Naive thymus-derived CD8-positive, alpha-beta T cell (primary cell): ENCODE measurements around the gene KIAA1671. TPM values are rescaled to one million over a fixed set of nuclear protein-coding genes. Genes with fewer than 3 reads are reported as not detected.

Experiments used
- ATAC-seq, 2 donors: fragments of 150-1000 bp; cut with Tn5 transposase in 1 of 2; sonication (Bioruptor Pico), chemical (Tn5 transposase) in 1 of 2; 1 replicate in 1 of 2; 2 replicates in 1 of 2; pipeline ENCODE4 v1.10.0; 2021; ENCODE audit warnings: mild to moderate bottlenecking in 2 of 2, moderate library complexity in 2 of 2
- POLR2A ChIA-PET: fragments of 350-600 bp; sonication (Branson Sonifier 250); formaldehyde crosslinking; loops from one replicate; lab custom pipeline; 2021; ENCODE audit warnings: antibody characterized with exemption; lab: Charles Lee
- DNase-seq, 10 donors: peaks; one replicate each; pipeline versions ENCODE4 v3.0.0 to v3.0.0-alpha.2; 2020 to 2022
- H3K27ac Mint-ChIP-seq, 10 donors: one replicate each; pipeline ENCODE4 v1.8.0; 2020 to 2022; ENCODE audit warnings: mild to moderate bottlenecking in 10 of 10, mixed read lengths in 10 of 10, moderate library complexity in 4 of 10, inconsistent platforms in 1 of 10
- H3K27me3 Mint-ChIP-seq, 5 donors: one replicate each; pipeline ENCODE4 v1.8.0; 2021 to 2022; ENCODE audit warnings: mixed read lengths in 5 of 5
- H3K36me3 Mint-ChIP-seq, 3 donors: one replicate each; pipeline ENCODE4 v1.8.0; 2020 to 2022; ENCODE audit warnings: mixed read lengths in 3 of 3, mild to moderate bottlenecking in 2 of 3, inconsistent platforms in 1 of 3
- H3K4me1 Mint-ChIP-seq, 4 donors: one replicate each; pipeline ENCODE4 v1.8.0; 2021 to 2022; ENCODE audit warnings: mixed read lengths in 4 of 4
- H3K4me3 Mint-ChIP-seq, 10 donors: one replicate each; pipeline ENCODE4 v1.8.0; 2020 to 2022; ENCODE audit warnings: mild to moderate bottlenecking in 10 of 10, mixed read lengths in 10 of 10, moderate library complexity in 6 of 10, inconsistent platforms in 1 of 10
- H3K9me3 Mint-ChIP-seq, 9 donors: one replicate each; pipeline ENCODE4 v1.8.0; 2020 to 2022; ENCODE audit warnings: mixed read lengths in 9 of 9, mild to moderate bottlenecking in 3 of 9, inconsistent platforms in 1 of 9, moderate library complexity in 1 of 9
- polyA plus RNA-seq, 3 donors: library from polyadenylated mRNA; unstranded; fragments of 300-500 nt; fragmentation: Illumina TruSeq; gene quantifications; one replicate each; pipeline ENCODE4 v1.2.3, GENCODE V29; 2021
- total RNA-seq, 8 experiments: library from RNA in 2 of 8; stranded (reverse) in 2 of 8; gene quantifications; one replicate each; pipeline ENCODE4 v1.2.3 and lab custom pipeline; 2021 to 2026

The KIAA1671 gene
- total and polyA plus RNA-seq, 5 experiments from 2014 or later = 0.33 to 5.2 (median 2.7) TPM

GRCh38 chr22:25012741-25013143 is 60.2 kb downstream of the KIAA1671 start:
- no peaks in the 10 kb centered on the region for H3K36me3 Mint-ChIP-seq
- H3K27me3 Mint-ChIP-seq = peaks cover 0 to 5% (median 0%) of the 10 kb centered on the region in 5 donors
- no peak for DNase-seq
- no peak for ATAC-seq
- no peaks in the 10 kb centered on the region for H3K9me3 Mint-ChIP-seq
- POLR2A ChIA-PET = no interaction called here
- no peak overlapping the region for H3K27ac Mint-ChIP-seq
- no peak overlapping the region for H3K4me3 Mint-ChIP-seq
- no peaks in the 10 kb centered on the region for H3K4me1 Mint-ChIP-seq

GRCh38 chr22:25013607-25014006 is 61.1 kb downstream of the KIAA1671 start:
- no peak overlapping the region for H3K4me3 Mint-ChIP-seq
- peaks cover 0 to 7% (median 3%) of the 10 kb centered on the region in 5 donors for H3K27me3 Mint-ChIP-seq
- H3K36me3 Mint-ChIP-seq = no peaks in the 10 kb centered on the region
- no peak for ATAC-seq
- H3K4me1 Mint-ChIP-seq = no peaks in the 10 kb centered on the region
- POLR2A ChIA-PET = no interaction called here
- DNase-seq = no peak
- no peak overlapping the region for H3K27ac Mint-ChIP-seq
- H3K9me3 Mint-ChIP-seq = no peaks in the 10 kb centered on the region

GRCh38 chr22:25014896-25015755 is 62.6 kb downstream of the KIAA1671 start:
- Mint-ChIP-seq H3K27me3 (peaks cover 0 to 11% (median 7%) of the 10 kb centered on the region in 5 donors), H3K4me1 (no peaks in the 10 kb centered on the region), H3K36me3 (no peaks in the 10 kb centered on the region), H3K4me3 (no peak overlapping the region), H3K9me3 (no peaks in the 10 kb centered on the region), H3K27ac (no peak overlapping the region)
- ATAC-seq (no peak), DNase-seq (no peak)
- POLR2A ChIA-PET = no interaction called here

GRCh38 chr22:25016311-25016710 is 63.8 kb downstream of the KIAA1671 start:
- DNase-seq = no peak
- POLR2A ChIA-PET = no interaction called here
- Mint-ChIP-seq H3K9me3 (no peaks in the 10 kb centered on the region), H3K4me1 (no peaks in the 10 kb centered on the region), H3K27me3 (peaks cover 7 to 19% (median 14%) of the 10 kb centered on the region in 5 donors), H3K36me3 (no peaks in the 10 kb centered on the region), H3K4me3 (no peak overlapping the region), H3K27ac (no peak overlapping the region)
- ATAC-seq = no peak

GRCh38 chr22:25018009-25018408 is 65.5 kb downstream of the KIAA1671 start:
- Mint-ChIP-seq H3K27me3 (peaks cover 11 to 24% (median 14%) of the 10 kb centered on the region in 5 donors), H3K9me3 (no peaks in the 10 kb centered on the region)
- no peak for DNase-seq

GRCh38 chr22:25019427-25020184 is 67.1 kb downstream of the KIAA1671 start:
- POLR2A ChIA-PET = no interaction called here
- Mint-ChIP-seq H3K36me3 (no peaks in the 10 kb centered on the region), H3K27ac (no peak overlapping the region), H3K4me3 (no peak overlapping the region), H3K27me3 (peaks cover 10 to 23% (median 14%) of the 10 kb centered on the region in 5 donors), H3K4me1 (no peaks in the 10 kb centered on the region), H3K9me3 (no peaks in the 10 kb centered on the region)
- no peak for ATAC-seq
- no peak for DNase-seq

More at GRCh38 chr22:25018009-25018408, 65.5 kb downstream of the KIAA1671 start:
- no peaks in the 10 kb centered on the region for H3K4me1 Mint-ChIP-seq
- no peaks in the 10 kb centered on the region for H3K36me3 Mint-ChIP-seq
- POLR2A ChIA-PET = no interaction called here
- H3K27ac Mint-ChIP-seq = no peak overlapping the region
- H3K4me3 Mint-ChIP-seq = no peak overlapping the region
- ATAC-seq = no peak

GRCh38 chr22:25021409-25021808 is 68.9 kb downstream of the KIAA1671 start:
- Mint-ChIP-seq H3K36me3 (no peaks in the 10 kb centered on the region), H3K4me3 (no peak overlapping the region), H3K27ac (peak overlapping the region in 1 of 10 donors; percentile 20), H3K27me3 (peaks cover 10 to 22% (median 15%) of the 10 kb centered on the region in 5 donors), H3K9me3 (no peaks in the 10 kb centered on the region), H3K4me1 (no peaks in the 10 kb centered on the region)
- ATAC-seq (no peak), DNase-seq (no peak)
- POLR2A ChIA-PET = no interaction called here

- no peak for ATAC-seq
- POLR2A ChIA-PET = no interaction called here
- no peaks in the 10 kb centered on the region for H3K4me1 Mint-ChIP-seq
- no peak for DNase-seq
- H3K27me3 Mint-ChIP-seq = peaks cover 8 to 22% (median 17%) of the 10 kb centered on the region in 5 donors
- no peak overlapping the region for H3K27ac Mint-ChIP-seq
- no peaks in the 10 kb centered on the region for H3K36me3 Mint-ChIP-seq
- no peaks in the 10 kb centered on the region for H3K9me3 Mint-ChIP-seq
- no peak overlapping the region for H3K4me3 Mint-ChIP-seq
These were observed 69.6 kb downstream of the KIAA1671 start for GRCh38 chr22:25021976-25022711.

GRCh38 chr22:25023879-25024278 is 71.4 kb downstream of the KIAA1671 start:
- Mint-ChIP-seq H3K27me3 (peaks cover 8 to 17% (median 15%) of the 10 kb centered on the region in 5 donors), H3K36me3 (no peaks in the 10 kb centered on the region), H3K4me1 (no peaks in the 10 kb centered on the region), H3K4me3 (no peak overlapping the region), H3K9me3 (no peaks in the 10 kb centered on the region), H3K27ac (no peak overlapping the region)
- ATAC-seq (no peak), DNase-seq (no peak)
- POLR2A ChIA-PET = no interaction called here

- no peaks in the 10 kb centered on the region for H3K9me3 Mint-ChIP-seq
- H3K27ac Mint-ChIP-seq = no peak overlapping the region
- POLR2A ChIA-PET = no interaction called here
- ATAC-seq = no peak
- peaks cover 5 to 17% (median 12%) of the 10 kb centered on the region in 5 donors for H3K27me3 Mint-ChIP-seq
- no peak overlapping the region for H3K4me3 Mint-ChIP-seq
- H3K4me1 Mint-ChIP-seq = no peaks in the 10 kb centered on the region
- DNase-seq = no peak
- H3K36me3 Mint-ChIP-seq = no peaks in the 10 kb centered on the region
These were observed 72.4 kb downstream of the KIAA1671 start for GRCh38 chr22:25024895-25025294.

GRCh38 chr22:25025491-25026400 is 73.2 kb downstream of the KIAA1671 start:
- Mint-ChIP-seq H3K36me3 (no peaks in the 10 kb centered on the region), H3K9me3 (no peaks in the 10 kb centered on the region), H3K4me3 (no peak overlapping the region), H3K27ac (peak overlapping the region in 1 of 10 donors; percentile 81), H3K27me3 (peaks cover under 1 to 12% (median 4%) of the 10 kb centered on the region in 5 donors), H3K4me1 (no peaks in the 10 kb centered on the region)
- ATAC-seq (no peak), DNase-seq (no peak)
- POLR2A ChIA-PET = no interaction called here
